Spleen (tissue), 7 donors: ENCODE results near the gene TSFM.
A peak's percentile ranks its signal among the peaks of the same experiment; 100 is the strongest.

Experiments used
- POLR2A ChIP-seq, 3 donors: fragments of 450-650 bp; IDR thresholded peaks; one replicate each; pipeline ENCODE4 v1.5.1; 2017; ENCODE audit warnings: antibody characterized with exemption in 3 of 3, mild to moderate bottlenecking in 1 of 3
- POLR2AphosphoS5 ChIP-seq, 3 donors: sonication (generic); formaldehyde crosslinking; IDR thresholded peaks; one replicate each; pipeline ENCODE4 v1.5.1; 2017; ENCODE audit warnings: antibody characterized with exemption in 3 of 3
- TF ChIP-seq, protein P1 (sequence below), 11 experiments: fragments of 200-600 bp in 7 of 11; fragments of 450-650 bp in 4 of 11; sonication (generic) in 4 of 11; IDR thresholded peaks in 8 of 11; conservative IDR thresholded peaks in 3 of 11; 1 replicate in 7 of 11; 2 replicates in 4 of 11; pipeline versions ENCODE4 v1.4.0 to v1.8.0; 2016 to 2021; ENCODE audit warnings: antibody characterized with exemption in 11 of 11, inconsistent platforms in 4 of 11, mild to moderate bottlenecking in 1 of 11
- donor health status: DM: no; HTN: no; CAD: no; lungs with moderate emphysema.
- donor health status: DM: no; HTN: no; CAD: no.
- donor health status: DM: no; HTN: no; CAD: no.

DNA sequence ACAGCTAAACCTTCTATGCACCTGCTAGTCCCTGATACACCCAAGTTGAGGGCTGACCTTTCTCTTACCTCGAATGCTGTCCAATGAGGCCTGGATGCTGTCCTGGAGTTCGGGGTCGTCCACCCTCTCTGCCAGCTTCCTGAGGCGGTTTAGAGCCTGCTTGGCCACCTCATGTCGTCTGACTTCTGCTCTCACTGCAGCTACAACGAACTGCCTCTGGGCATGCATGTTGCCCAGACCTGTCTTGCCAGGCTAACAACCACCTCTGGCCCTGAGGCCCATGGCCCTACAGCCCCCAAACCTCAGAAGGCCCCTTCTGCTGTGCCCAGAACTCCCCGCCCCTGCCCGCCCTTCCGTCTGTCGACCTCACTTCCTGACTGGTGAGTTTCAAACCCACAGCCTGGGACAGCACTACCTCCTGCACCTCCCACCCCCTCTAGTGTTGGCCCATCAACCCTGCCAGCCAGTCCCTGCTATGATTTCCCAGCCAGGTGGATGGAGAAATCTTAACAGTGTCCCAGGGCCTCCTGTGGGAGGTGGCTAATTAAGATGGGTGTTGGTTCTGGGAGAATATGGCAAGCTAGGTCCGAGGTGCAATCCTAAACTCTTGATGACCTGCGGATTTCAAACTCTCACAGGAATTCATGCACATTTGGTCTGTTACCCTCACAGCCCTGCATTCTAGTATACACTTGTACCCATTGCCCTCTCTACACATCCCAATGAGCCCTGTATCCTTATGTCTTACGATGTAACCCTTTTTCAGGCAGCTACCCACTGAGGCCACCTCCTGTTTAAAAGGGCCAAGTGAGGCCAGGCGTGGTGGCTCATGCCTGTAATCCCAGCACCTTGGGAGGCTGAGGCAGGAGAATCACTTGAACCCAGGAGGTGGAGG lies 40.5 kb upstream of the TSFM start:
- TF ChIP-seq, protein P1, sequence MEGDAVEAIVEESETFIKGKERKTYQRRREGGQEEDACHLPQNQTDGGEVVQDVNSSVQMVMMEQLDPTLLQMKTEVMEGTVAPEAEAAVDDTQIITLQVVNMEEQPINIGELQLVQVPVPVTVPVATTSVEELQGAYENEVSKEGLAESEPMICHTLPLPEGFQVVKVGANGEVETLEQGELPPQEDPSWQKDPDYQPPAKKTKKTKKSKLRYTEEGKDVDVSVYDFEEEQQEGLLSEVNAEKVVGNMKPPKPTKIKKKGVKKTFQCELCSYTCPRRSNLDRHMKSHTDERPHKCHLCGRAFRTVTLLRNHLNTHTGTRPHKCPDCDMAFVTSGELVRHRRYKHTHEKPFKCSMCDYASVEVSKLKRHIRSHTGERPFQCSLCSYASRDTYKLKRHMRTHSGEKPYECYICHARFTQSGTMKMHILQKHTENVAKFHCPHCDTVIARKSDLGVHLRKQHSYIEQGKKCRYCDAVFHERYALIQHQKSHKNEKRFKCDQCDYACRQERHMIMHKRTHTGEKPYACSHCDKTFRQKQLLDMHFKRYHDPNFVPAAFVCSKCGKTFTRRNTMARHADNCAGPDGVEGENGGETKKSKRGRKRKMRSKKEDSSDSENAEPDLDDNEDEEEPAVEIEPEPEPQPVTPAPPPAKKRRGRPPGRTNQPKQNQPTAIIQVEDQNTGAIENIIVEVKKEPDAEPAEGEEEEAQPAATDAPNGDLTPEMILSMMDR (IDR thresholded peaks at IDR 0.05 in 8 of 11, conservative IDR thresholded peaks at IDR 0.05 in 3 of 11) = peak; percentile 16 to 74 (median 63)
- no peak for TF ChIP-seq POLR2A (IDR thresholded peaks at IDR 0.05)
- TF ChIP-seq POLR2AphosphoS5 (IDR thresholded peaks at IDR 0.05) = peak; percentile 52 to 61 (median 56)
